HG02759 (cell line): ENCODE measurements around the gene SDHB.

Source experiments
- ATAC-seq: cut with Tn5 transposase; IDR thresholded peaks from one replicate; pipeline ENCODE4 v1.9.1; 2021; ENCODE audit warnings: mild to moderate bottlenecking, moderate library complexity; ENCODE audit not compliant: unreplicated experiment

Gene SDHB

DNA sequence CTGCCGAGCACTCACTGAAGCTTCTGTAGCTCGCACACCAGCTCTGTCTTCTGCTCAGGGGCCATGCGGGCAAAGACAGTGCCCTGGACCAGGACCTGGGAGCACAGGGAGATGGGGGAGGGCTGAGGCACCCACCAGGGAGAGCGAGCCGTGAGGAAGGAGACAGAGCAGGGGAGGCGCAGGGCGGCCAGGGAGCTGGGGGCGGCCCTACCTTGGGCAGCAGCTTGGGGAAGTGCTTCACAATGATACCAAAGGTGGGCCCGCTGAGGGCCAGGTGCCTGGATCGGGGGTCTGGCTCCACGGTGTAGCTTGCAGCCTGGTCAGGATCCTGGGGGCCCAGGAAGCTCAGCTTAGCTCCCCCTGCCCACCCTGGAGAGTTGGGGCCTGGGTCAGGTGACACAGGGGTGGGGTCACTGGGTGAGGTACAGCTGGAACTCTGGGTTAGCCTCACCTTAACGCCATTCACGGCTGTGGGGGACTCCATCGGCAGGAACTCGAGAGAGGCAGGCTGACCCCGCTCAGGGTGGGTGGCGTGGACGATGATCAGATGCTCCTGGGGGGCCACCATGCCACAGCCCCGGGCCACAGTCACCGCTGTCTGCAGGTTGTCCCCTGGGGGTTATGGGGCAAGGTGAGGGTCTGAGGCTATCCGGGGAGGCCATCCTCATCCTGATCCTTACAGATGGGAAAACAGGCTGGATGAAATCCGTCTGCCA lies 64.0 kb downstream of the SDHB start:
- no peak for ATAC-seq

DNA sequence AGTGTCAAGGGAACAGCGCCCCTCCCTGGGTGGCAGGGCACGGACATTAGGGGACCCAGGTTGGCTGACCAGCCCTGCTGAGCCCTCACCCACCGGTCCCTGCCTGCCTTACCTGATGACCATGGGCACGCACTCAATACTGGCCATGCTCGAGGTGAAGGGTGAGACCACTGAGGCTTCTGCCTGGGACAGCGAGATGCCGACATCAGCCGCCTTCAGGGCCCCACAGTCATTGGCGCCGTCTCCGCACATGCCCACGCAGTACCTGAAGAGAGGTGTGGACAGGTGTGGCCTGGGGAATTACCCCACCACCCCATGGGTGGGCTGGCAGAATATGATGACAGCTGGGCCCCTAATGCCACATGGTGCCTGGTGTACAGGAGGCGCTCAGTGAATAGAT lies 65.6 kb downstream of the SDHB start:
- ATAC-seq: no peak

GRCh38 chr1:16986962-16987361 lies 66.9 kb downstream of the SDHB start:
- ATAC-seq: no peak

GRCh38 chr1:16986560-16986959 lies 67.3 kb downstream of the SDHB start:
- ATAC-seq: no peak

GRCh38 chr1:16986113-16986512 lies 67.7 kb downstream of the SDHB start:
- ATAC-seq: no peak

- ATAC-seq: no peak
These were observed 69.1 kb downstream of the SDHB start for GRCh38 chr1:16984717-16985116.

DNA sequence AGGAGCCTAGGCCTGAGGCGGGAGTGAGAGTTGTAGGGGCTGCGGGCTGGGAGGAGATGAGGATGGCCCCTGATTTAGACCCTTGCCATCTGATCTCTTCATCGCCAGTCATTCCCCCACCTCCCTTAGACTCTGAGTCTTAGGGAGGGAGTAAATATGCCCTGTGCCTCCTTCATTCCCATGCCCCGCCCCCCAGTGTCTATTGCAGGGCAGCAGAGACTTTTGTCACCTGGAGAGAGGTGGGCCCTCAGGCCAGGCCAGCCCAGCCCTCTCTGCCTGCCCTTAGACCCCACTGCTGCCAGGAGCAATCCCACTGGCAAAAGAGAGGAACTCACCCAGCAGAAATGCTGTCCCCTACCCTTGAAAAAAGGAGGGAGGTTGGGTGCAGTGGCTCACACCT lies 70.2 kb downstream of the SDHB start:
- no peak for ATAC-seq

DNA sequence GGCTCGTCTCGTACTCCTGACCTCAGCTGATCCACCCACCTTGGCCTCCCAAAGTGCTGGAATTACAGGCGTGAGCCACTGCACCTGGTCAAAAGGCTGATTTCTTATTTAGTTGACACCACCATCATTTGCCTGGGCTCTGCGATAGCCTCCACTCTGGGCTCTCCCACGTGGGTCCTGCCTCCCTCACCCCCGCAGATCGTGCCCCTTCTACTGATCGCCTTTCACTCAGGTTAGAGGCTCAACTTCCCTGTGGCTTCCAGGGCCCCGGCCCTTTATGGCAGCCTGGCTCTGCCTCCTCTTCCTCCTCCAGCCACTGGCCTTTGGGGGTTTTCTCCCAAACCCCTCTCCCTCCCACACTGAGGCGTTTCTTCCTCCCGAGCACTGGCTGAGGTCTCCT lies 70.9 kb downstream of the SDHB start:
- ATAC-seq: no peak

DNA sequence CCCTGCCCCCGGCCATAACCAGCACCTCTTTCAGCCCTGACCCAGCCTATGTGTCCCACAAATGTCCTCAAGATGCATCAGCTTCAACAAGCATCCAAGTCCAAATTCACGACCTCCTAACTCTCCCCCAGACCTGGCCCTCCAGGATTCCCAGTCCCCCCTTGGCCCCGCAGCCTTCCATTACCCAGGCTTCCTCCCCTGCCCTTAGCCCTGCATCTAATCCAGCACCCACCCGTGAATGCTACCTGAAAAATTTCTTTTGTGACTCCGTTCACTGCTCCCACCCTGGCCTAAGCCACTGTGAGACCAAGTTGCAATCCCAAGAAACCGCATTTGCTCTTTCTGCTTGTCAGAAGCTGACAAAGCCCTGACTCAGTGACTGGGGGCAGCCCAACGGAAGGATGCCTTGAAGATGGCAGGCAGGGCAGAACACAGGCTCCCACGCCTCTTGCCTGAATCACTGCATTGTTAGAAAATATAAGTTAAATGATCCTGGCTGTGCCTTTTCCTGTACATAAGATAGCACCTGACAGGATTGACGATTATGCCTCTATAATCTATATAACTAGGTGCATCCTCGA lies 72.5 kb downstream of the SDHB start:
- ATAC-seq: no peak

DNA sequence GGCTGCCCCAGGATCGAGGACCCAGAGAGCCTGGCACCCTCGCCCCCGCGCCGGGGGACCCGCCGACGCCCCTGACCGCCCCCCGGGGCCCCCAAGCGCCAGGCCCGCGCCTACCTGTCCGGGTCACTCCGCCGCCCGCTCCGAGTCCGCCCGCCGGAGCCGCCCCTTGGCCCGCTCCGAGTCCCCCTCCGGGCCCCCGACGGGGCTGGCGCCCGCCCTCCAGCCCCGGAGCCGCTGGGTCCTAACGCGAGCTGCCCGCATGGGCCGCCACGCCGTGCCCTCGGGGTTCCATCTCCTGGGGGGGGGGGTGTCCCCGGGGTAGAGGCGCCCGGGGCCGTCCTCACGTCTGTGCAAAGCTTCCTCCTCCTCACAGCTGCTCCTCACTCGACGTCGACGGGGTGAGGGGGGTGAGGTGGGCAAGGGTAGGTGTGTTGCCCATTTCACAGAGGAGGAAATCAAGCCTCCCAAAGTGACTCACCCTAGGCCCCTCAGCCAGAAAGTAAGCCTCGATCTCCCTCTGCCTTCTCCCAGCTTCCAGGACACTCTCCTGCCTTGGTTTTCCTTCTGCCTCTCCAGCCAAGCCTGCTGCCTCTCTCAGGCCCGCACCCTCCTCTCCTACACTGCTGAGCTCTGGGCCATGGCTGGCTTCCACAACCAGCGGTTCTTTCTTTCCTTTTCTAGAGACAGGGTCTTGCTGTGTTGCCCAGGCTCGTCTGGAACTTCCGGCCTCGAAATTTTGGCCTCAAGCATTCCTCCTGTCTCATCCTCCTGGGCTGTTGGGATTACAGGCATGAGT lies 73.2 kb downstream of the SDHB start, which contains the start of gene MFAP2:
TSS of gene MFAP2 (minus strand) at position 148 of the 796 bp plus-strand sequence. CDS start 2,347 bp downstream, outside the sequence.
- no peak for ATAC-seq

- ATAC-seq: no peak
These were observed 74.1 kb downstream of the SDHB start for GRCh38 chr1:16979475-16980327.

GRCh38 chr1:16978567-16979474 lies 75.0 kb downstream of the SDHB start:
- ATAC-seq: no peak

DNA sequence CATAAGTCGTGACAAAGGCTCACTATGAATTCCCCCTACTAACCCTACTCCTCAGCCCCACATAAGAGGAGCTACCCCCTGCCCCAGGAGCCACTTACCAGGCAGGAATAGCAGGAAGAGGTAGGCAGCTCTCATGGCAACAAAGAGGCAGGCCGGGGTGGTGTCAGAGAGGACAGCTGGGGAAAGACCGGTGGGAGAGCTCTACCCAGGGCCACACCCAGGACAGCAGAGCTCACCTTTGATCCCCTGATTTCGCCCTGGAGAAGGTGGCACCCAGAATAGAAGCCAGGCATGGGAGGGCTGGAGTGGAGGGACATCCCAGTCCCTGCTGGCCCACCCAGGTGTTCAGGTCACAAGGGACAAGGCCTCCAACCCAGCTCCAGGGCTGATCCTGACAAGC lies 75.7 kb downstream of the SDHB start:
- no peak for ATAC-seq

- ATAC-seq: no peak
These were observed 76.5 kb downstream of the SDHB start for GRCh38 chr1:16977377-16977776.

DNA sequence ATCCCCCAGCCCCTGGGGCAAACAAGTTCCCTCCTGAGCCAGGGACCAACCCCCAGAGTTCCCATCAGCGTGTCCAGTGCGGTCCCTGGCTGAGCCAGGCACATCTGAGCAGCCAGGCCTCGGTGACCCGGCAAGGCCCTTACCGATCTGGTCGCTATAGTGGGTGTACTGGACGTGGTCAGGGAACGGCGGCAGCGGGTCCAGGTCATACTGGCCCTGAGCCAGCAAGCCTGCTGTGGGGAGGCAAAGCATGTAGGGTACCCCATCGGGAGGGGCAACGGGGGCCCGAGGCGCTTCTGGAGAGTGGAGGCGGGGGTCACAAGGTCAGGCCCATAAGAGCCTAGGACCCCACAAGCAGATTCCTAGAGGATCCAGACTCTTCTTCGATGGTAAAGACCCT lies 76.9 kb downstream of the SDHB start:
- ATAC-seq: no peak

- no peak for ATAC-seq
These were observed 78.0 kb downstream of the SDHB start for GRCh38 chr1:16975838-16976237.

GRCh38 chr1:16975211-16975610 lies 78.6 kb downstream of the SDHB start:
- ATAC-seq: no peak

GRCh38 chr1:16973215-16973614 lies 80.6 kb downstream of the SDHB start:
- no peak for ATAC-seq

- no peak for ATAC-seq
These were observed 81.5 kb downstream of the SDHB start for GRCh38 chr1:16972189-16972895.
